CD4-positive, alpha-beta T cell treated with Interleukin-17A for 4 hours (primary cell): ENCODE measurements around the gene ATXN7.

Experiments used
- DNase-seq: peaks from one replicate; pipeline ENCODE4 v3.0.0-alpha.2; 2020; ENCODE audit warnings: mixed read lengths

ATXN7 gene

GRCh38 chr3:63864008-63864964 is 619 bp downstream of the ATXN7 start:
- peak; percentile 59 for DNase-seq

GRCh38 chr3:63864965-63865327 is 1.3 kb downstream of the ATXN7 start:
- no peak for DNase-seq

- DNase-seq, result no peak
These were observed 3.6 kb downstream of the ATXN7 start for GRCh38 chr3:63867225-63867624.

GRCh38 chr3:63869940-63870614 is 6.4 kb downstream of the ATXN7 start:
- no peak for DNase-seq

GRCh38 chr3:63870615-63871005 is 6.9 kb downstream of the ATXN7 start:
- DNase-seq, result no peak

- no peak for DNase-seq
These were observed 8.7 kb downstream of the ATXN7 start for GRCh38 chr3:63872135-63872924.

GRCh38 chr3:63874769-63875168 is 11.1 kb downstream of the ATXN7 start:
- no peak for DNase-seq

GRCh38 chr3:63875510-63875909 is 11.8 kb downstream of the ATXN7 start:
- DNase-seq, result no peak

- DNase-seq, result no peak
These were observed 12.6 kb downstream of the ATXN7 start for GRCh38 chr3:63876260-63876659.

- no peak for DNase-seq
These were observed 14.2 kb downstream of the ATXN7 start for GRCh38 chr3:63877737-63878393.

GRCh38 chr3:63878394-63879060 is 14.9 kb downstream of the ATXN7 start:
- no peak for DNase-seq

GRCh38 chr3:63880653-63881052 is 17.0 kb downstream of the ATXN7 start:
- DNase-seq, result no peak

GRCh38 chr3:63886858-63887257 is 23.2 kb downstream of the ATXN7 start:
- DNase-seq, result no peak

GRCh38 chr3:63891518-63891917 is 27.9 kb downstream of the ATXN7 start:
- no peak for DNase-seq

GRCh38 chr3:63892773-63893352 is 29.2 kb downstream of the ATXN7 start:
- DNase-seq, result no peak

GRCh38 chr3:63895422-63896189 is 31.9 kb downstream of the ATXN7 start:
- no peak for DNase-seq

- DNase-seq, result no peak
These were observed 32.8 kb downstream of the ATXN7 start for GRCh38 chr3:63896332-63897030.

GRCh38 chr3:63900010-63900409 is 36.3 kb downstream of the ATXN7 start:
- no peak for DNase-seq

- DNase-seq, result no peak
These were observed 36.8 kb downstream of the ATXN7 start for GRCh38 chr3:63900459-63900858.
